Endothelial cell of umbilical vein (primary cell): ENCODE data around the gene LRRTM4.

Source experiments
- CTCF ChIP-seq, 2 donors: IDR thresholded peaks; 1 replicate in 1 of 2; 2 replicates in 1 of 2; pipeline ENCODE4 v1.5.1; 2011; ENCODE audit warnings: low read length in 2 of 2, mild to moderate bottlenecking in 2 of 2, moderate library complexity in 2 of 2, control low read depth in 1 of 2, inconsistent platforms in 1 of 2, low read depth in 1 of 2; ENCODE audit not compliant: insufficient read depth in 1 of 2; ENCODE audit errors: extremely low read depth in 1 of 2
- EZH2 ChIP-seq: IDR thresholded peaks from 2 replicates; pipeline ENCODE4 v1.6.1; 2012; ENCODE audit warnings: borderline replicate concordance, low read depth, mild to moderate bottlenecking, moderate library complexity, low read length, inconsistent platforms; ENCODE audit not compliant: severe bottlenecking
- POLR2A ChIP-seq: IDR thresholded peaks from 2 replicates; pipeline ENCODE4 v1.6.1; 2012; ENCODE audit warnings: low read depth, mild to moderate bottlenecking, control low read depth, low read length
- POLR2AphosphoS5 ChIP-seq: IDR thresholded peaks from 2 replicates; pipeline ENCODE4 v1.6.1; 2012; ENCODE audit warnings: low read depth, mild to moderate bottlenecking, control low read depth, low read length, moderate library complexity; ENCODE audit not compliant: insufficient read depth

- no peak for TF ChIP-seq CTCF (IDR thresholded peaks at IDR 0.05; ENCODE audit: extremely low read depth in 1 of 2, insufficient read depth in 1 of 2, low read depth in 1 of 2, low read length in 2 of 2)
- no peak for TF ChIP-seq POLR2A
- TF ChIP-seq EZH2, result no peak
- TF ChIP-seq POLR2AphosphoS5, result no peak
Measured at GRCh38 chr2:77105008-77105407, 417.2 kb downstream of the LRRTM4 start.
